WTC11 (cell line): ENCODE data around the gene INPP5A. TPM values are rescaled to one million over a fixed set of nuclear protein-coding genes. Genes with fewer than 3 reads are reported as not detected.

ENCODE experiments used
- ATAC-seq: fragments of 200-7000 bp; cut with Tn5 transposase; 2 replicates; pipeline ENCODE4 v1.10.0; 2021; ENCODE audit warnings: mild to moderate bottlenecking, moderate library complexity
- CTCF ChIA-PET: fragments of 300-600 bp; sonication (Branson Sonifier 250); formaldehyde crosslinking; loops from one replicate; lab custom pipeline; 2021; ENCODE audit warnings: antibody characterized with exemption; lab: Charles Lee
- POLR2A ChIA-PET: fragments of 350-600 bp; sonication (Branson Sonifier 250); formaldehyde crosslinking; loops from one replicate; lab custom pipeline; 2021; ENCODE audit warnings: antibody characterized with exemption; lab: Charles Lee
- DNase-seq: peaks from one replicate; pipeline ENCODE4 v3.0.0; 2021; ENCODE audit warnings: low spot score
- H3K27ac Mint-ChIP-seq: 2 replicates; pipeline ENCODE4 v1.8.0; 2021; ENCODE audit warnings: mixed read lengths
- H3K27me3 Mint-ChIP-seq: 2 replicates; pipeline ENCODE4 v1.8.0; 2021; ENCODE audit warnings: low read depth, mild to moderate bottlenecking, moderate library complexity, mixed read lengths
- H3K36me3 Mint-ChIP-seq: 2 replicates; pipeline ENCODE4 v1.8.0; 2021; ENCODE audit warnings: mixed read lengths
- H3K4me1 Mint-ChIP-seq: 2 replicates; pipeline ENCODE4 v1.8.0; 2022; ENCODE audit warnings: mixed read lengths
- H3K4me3 Mint-ChIP-seq: 2 replicates; pipeline ENCODE4 v1.8.0; 2021; ENCODE audit warnings: mild to moderate bottlenecking, moderate library complexity, mixed read lengths
- H3K9me3 Mint-ChIP-seq: 2 replicates; pipeline ENCODE4 v1.8.0; 2021; ENCODE audit warnings: mixed read lengths
- ARID4B ChIP-seq: sonication (generic); formaldehyde crosslinking; IDR thresholded peaks from 2 replicates; pipeline ENCODE4 v1.8.0; 2023; ENCODE audit warnings: missing genetic modification reagents, mild to moderate bottlenecking, borderline replicate concordance
- CTCF ChIP-seq: fragments of 200-600 bp; IDR thresholded peaks from 2 replicates; pipeline ENCODE4 v1.8.0; 2022; ENCODE audit warnings: antibody characterized with exemption
- E2F1 ChIP-seq: sonication (generic); formaldehyde crosslinking; IDR thresholded peaks from 2 replicates; pipeline ENCODE4 v1.8.0; 2022; ENCODE audit warnings: mild to moderate bottlenecking, missing genetic modification reagents
- E2F5 ChIP-seq: sonication (generic); formaldehyde crosslinking; IDR thresholded peaks from 2 replicates; pipeline ENCODE4 v1.8.1; 2022; ENCODE audit warnings: mild to moderate bottlenecking, moderate library complexity, missing genetic modification reagents
- ESRRA ChIP-seq: sonication (generic); formaldehyde crosslinking; IDR thresholded peaks from 2 replicates; pipeline ENCODE4 v1.8.1; 2022; ENCODE audit warnings: mild to moderate bottlenecking, missing genetic modification reagents, borderline replicate concordance
- FOXJ3 ChIP-seq: sonication (generic); formaldehyde crosslinking; IDR thresholded peaks from 2 replicates; pipeline ENCODE4 v1.9.0; 2021; ENCODE audit warnings: missing genetic modification reagents, mild to moderate bottlenecking, borderline replicate concordance
- MAX ChIP-seq: sonication (generic); formaldehyde crosslinking; IDR thresholded peaks from 2 replicates; pipeline ENCODE4 v1.8.0; 2022; ENCODE audit warnings: mild to moderate bottlenecking, missing genetic modification reagents
- NFATC4 ChIP-seq: fragments of 250-450 bp; sonication (Bioruptor Pico); IDR thresholded peaks from 2 replicates; pipeline ENCODE4 v1.9.0; 2021; ENCODE audit warnings: mild to moderate bottlenecking
- OVOL2 ChIP-seq: fragments of 250-450 bp; sonication (Bioruptor Pico); IDR thresholded peaks from 2 replicates; pipeline ENCODE4 v1.9.0; 2021; ENCODE audit warnings: mild to moderate bottlenecking, borderline replicate concordance
- PRDM15 ChIP-seq: sonication (generic); formaldehyde crosslinking; IDR thresholded peaks from 2 replicates; pipeline ENCODE4 v1.8.0; 2022; ENCODE audit warnings: missing genetic modification reagents
- SOX15 ChIP-seq: fragments of 250-450 bp; sonication (Bioruptor Pico); IDR thresholded peaks from 2 replicates; pipeline ENCODE4 v1.9.0; 2021; ENCODE audit warnings: mild to moderate bottlenecking
- TEAD4 ChIP-seq: sonication (generic); formaldehyde crosslinking; IDR thresholded peaks from 2 replicates; pipeline ENCODE4 v1.8.0; 2022; ENCODE audit warnings: mild to moderate bottlenecking, missing genetic modification reagents
- ZBTB21 ChIP-seq: sonication (generic); formaldehyde crosslinking; IDR thresholded peaks from 2 replicates; pipeline ENCODE4 v1.8.1; 2023; ENCODE audit warnings: mild to moderate bottlenecking, missing genetic modification reagents, borderline replicate concordance
- ZNF138 ChIP-seq: sonication (generic); formaldehyde crosslinking; conservative IDR thresholded peaks from 2 replicates; pipeline ENCODE4 v1.8.1; 2022; ENCODE audit warnings: mild to moderate bottlenecking, moderate library complexity, missing genetic modification reagents
- ZNF281 ChIP-seq: sonication (generic); formaldehyde crosslinking; IDR thresholded peaks from 2 replicates; pipeline ENCODE4 v1.8.0; 2023; ENCODE audit warnings: mild to moderate bottlenecking, missing genetic modification reagents
- ZNF396 ChIP-seq: fragments of 250-450 bp; sonication (Bioruptor Pico); IDR thresholded peaks from 2 replicates; pipeline ENCODE4 v1.8.0; 2021; ENCODE audit warnings: mild to moderate bottlenecking, moderate library complexity, borderline replicate concordance
- ZNF532 ChIP-seq: fragments of 250-450 bp; sonication (Bioruptor Pico); IDR thresholded peaks from 2 replicates; pipeline ENCODE4 v1.9.0; 2021; ENCODE audit warnings: mild to moderate bottlenecking, borderline replicate concordance
- total RNA-seq: library from RNA; stranded (reverse); gene quantifications from 3 replicates; pipeline ENCODE4 v1.2.3, GENCODE V29; 2021

The INPP5A gene
- total RNA-seq, 1 experiment from 2014 or later, result 22.1 TPM

GRCh38 chr10:132634947-132635271 is 97.3 kb downstream of the INPP5A start (continued):
- no peak for TF ChIP-seq FOXJ3
- TF ChIP-seq, all 79 proteins: peak for 0

GRCh38 chr10:132636358-132636757 is 98.8 kb downstream of the INPP5A start:
- CTCF ChIA-PET, result no interaction called here
- no peak overlapping the region for H3K27ac Mint-ChIP-seq
- no peak for TF ChIP-seq CTCF
- no peak for TF ChIP-seq OVOL2 (CRISPR knock-in tag)
- no peak for TF ChIP-seq E2F1 (CRISPR knock-in tag)
- TF ChIP-seq ZNF532 (CRISPR knock-in tag), result no peak
- TF ChIP-seq ZNF138 (CRISPR knock-in tag), result no peak
- TF ChIP-seq ARID4B (CRISPR knock-in tag), result no peak
- TF ChIP-seq ESRRA, result no peak
- no peak for TF ChIP-seq TEAD4 (CRISPR knock-in tag)
- no peak for TF ChIP-seq ZNF396 (CRISPR knock-in tag)
- no peak for TF ChIP-seq MAX (CRISPR knock-in tag)
- no peak for TF ChIP-seq PRDM15
- no peak for TF ChIP-seq SOX15 (CRISPR knock-in tag)
- no peak for TF ChIP-seq ZNF281 (CRISPR knock-in tag)
- no peak for TF ChIP-seq NFATC4 (CRISPR knock-in tag)
- TF ChIP-seq E2F5, result no peak
- TF ChIP-seq ZBTB21 (CRISPR knock-in tag), result no peak
- TF ChIP-seq, all 79 proteins: peak for 0
- Mint-ChIP-seq H3K4me3 (no peak overlapping the region), H3K27me3 (no peaks in the 10 kb centered on the region), H3K36me3 (no peaks in the 10 kb centered on the region), H3K4me1 (peaks cover 7% of the 10 kb centered on the region), H3K9me3 (peaks cover 6% of the 10 kb centered on the region; the same call in 1 of the 2 replicates)
- DNase-seq (no peak), ATAC-seq (no peak)
- POLR2A ChIA-PET, result no interaction called here
